K562 (cell line): ENCODE measurements around the gene CBY2. TPM values are rescaled to one million over a fixed set of nuclear protein-coding genes. Genes with fewer than 3 reads are reported as not detected.

Source experiments
- ATAC-seq: fragments of 200-7000 bp; cut with Tn5 transposase; 3 replicates; pipeline ENCODE4 v1.9.1; 2020; ENCODE audit warnings: moderate library complexity
- BruUV-seq: library from RNA; stranded (reverse); fragments of 400-500 nt; replicated peaks from 2 replicates; lab custom pipeline; 2021; lab: Mats Ljungman, UMichigan
- CTCF ChIA-PET: fragments of 300-600 bp; formaldehyde crosslinking; extraction: SDS; loops from one replicate; lab custom pipeline; 2021; ENCODE audit warnings: low intra/inter-chr PET ratio; lab: Yijun Ruan, JAX
- POLR2A ChIA-PET: fragments of 300-600, 350-650 bp; sonication (Branson Sonifier 250); formaldehyde crosslinking; extraction: SDS; loops from one replicate; lab custom pipeline; 2021; ENCODE audit warnings: antibody characterized with exemption, inconsistent platforms; lab: Yijun Ruan, JAX
- DNase-seq, 4 experiments: peaks; one replicate each; pipeline versions ENCODE4 v3.0.0 to v3.0.0-alpha.2; 2011 to 2018; ENCODE audit warnings: low spot score in 3 of 4, mixed read lengths in 3 of 4; ENCODE audit errors: extremely low read depth in 1 of 4
- FAIRE-seq: peaks from 2 replicates; lab custom pipeline; 2011; peaks lifted over from hg19 to GRCh38; lab: Jason Lieb, UNC
- H2AFZ ChIP-seq: 2 replicates; pipeline ENCODE4 v1.6.0; 2011; ENCODE audit warnings: low read depth, low read length, control low read depth, inconsistent platforms
- H3K27ac ChIP-seq: fragments of 200-600 bp; 3 replicates; pipeline ENCODE4 v1.8.0; 2011; ENCODE audit warnings: low read depth, mild to moderate bottlenecking, control low read depth, inconsistent platforms, low read length, moderate library complexity, mixed read lengths; ENCODE audit errors: extremely low read depth
- H3K27me3 ChIP-seq, 2 experiments: fragments of 300-600 bp in 1 of 2; 2 replicates in 1 of 2; 3 replicates in 1 of 2; pipeline versions ENCODE4 v1.6.0 to v1.8.0; 2011; ENCODE audit warnings: inconsistent platforms in 2 of 2, low read length in 2 of 2, mild to moderate bottlenecking in 1 of 2, mixed read lengths in 1 of 2, moderate library complexity in 1 of 2; ENCODE audit not compliant: control insufficient read depth in 2 of 2, insufficient read depth in 2 of 2
- H3K36me3 ChIP-seq: fragments of 300-600 bp; 3 replicates; pipeline ENCODE4 v1.8.0; 2011; ENCODE audit warnings: mild to moderate bottlenecking, low read length, inconsistent platforms; ENCODE audit not compliant: control insufficient read depth, insufficient read depth
- H3K4me1 ChIP-seq, 2 experiments: fragments of 200-600 bp in 1 of 2; replicated peaks in 1 of 2; 2 replicates in 1 of 2; 3 replicates in 1 of 2; pipeline versions ENCODE4 v1.5.1 to v1.8.0; 2011; ENCODE audit warnings: inconsistent platforms in 2 of 2, low read length in 2 of 2, mild to moderate bottlenecking in 1 of 2, mixed read lengths in 1 of 2, moderate library complexity in 1 of 2; ENCODE audit not compliant: control insufficient read depth in 2 of 2, insufficient read depth in 2 of 2
- H3K4me2 ChIP-seq: 2 replicates; pipeline ENCODE4 v1.6.1; 2011; ENCODE audit warnings: low read length, control low read depth, inconsistent platforms, mixed read lengths; ENCODE audit not compliant: insufficient read depth
- H3K4me3 ChIP-seq: fragments of 200-600 bp; sonication (generic), shearing (Covaris generic); 2 replicates; pipeline ENCODE4 v1.5.1; 2016; ENCODE audit warnings: control low read depth, inconsistent platforms
- H3K79me2 ChIP-seq: fragments of 200-600 bp; 3 replicates; pipeline ENCODE4 v1.8.0; 2011; ENCODE audit warnings: low read length, inconsistent platforms; ENCODE audit not compliant: control insufficient read depth, insufficient read depth
- H3K9ac ChIP-seq, 2 experiments: 2 replicates each; pipeline versions ENCODE4 v1.6.0 to v1.6.1; 2011; ENCODE audit warnings: low read depth in 2 of 2, low read length in 2 of 2, control low read depth in 1 of 2, inconsistent platforms in 1 of 2, mild to moderate bottlenecking in 1 of 2, mixed read lengths in 1 of 2; ENCODE audit not compliant: insufficient read depth in 1 of 2
- H3K9me1 ChIP-seq: one replicate; pipeline ENCODE4 v1.6.0; 2011; ENCODE audit warnings: inconsistent platforms, mild to moderate bottlenecking, low read length, moderate library complexity; ENCODE audit not compliant: control insufficient read depth, insufficient read depth
- H3K9me3 ChIP-seq: replicated peaks from 2 replicates; pipeline ENCODE4 v1.5.1; 2011; ENCODE audit warnings: low read depth, low read length, inconsistent platforms; ENCODE audit not compliant: control insufficient read depth, insufficient read depth
- H4K20me1 ChIP-seq: replicated peaks from 2 replicates; pipeline ENCODE4 v1.6.1; 2011; ENCODE audit warnings: low read length, inconsistent platforms, mixed read lengths; ENCODE audit not compliant: control insufficient read depth, insufficient read depth
- CBX8 ChIP-seq: fragments of 200-600 bp; sonication (generic); IDR thresholded peaks from 2 replicates; pipeline ENCODE4 v1.6.1; 2012; ENCODE audit warnings: borderline replicate concordance, mixed run types, low read depth, mild to moderate bottlenecking, moderate library complexity, mixed read lengths, low read length, control low read depth, inconsistent platforms; ENCODE audit not compliant: poor library complexity, severe bottlenecking; ENCODE audit errors: extremely low read depth
- ELF4 ChIP-seq: fragments of 450-650 bp; formaldehyde crosslinking; IDR thresholded peaks from 2 replicates; pipeline ENCODE4 v1.4.0; 2022; ENCODE audit warnings: missing genetic modification characterization
- GTF2A2 ChIP-seq: IDR thresholded peaks from 2 replicates; pipeline ENCODE4 v1.6.1; 2016; ENCODE audit warnings: mild to moderate bottlenecking, missing genetic modification characterization, missing compliant biosample characterization
- MAFK ChIP-seq: IDR thresholded peaks from 2 replicates; pipeline ENCODE4 v1.6.1; 2011; ENCODE audit warnings: low read length, improper control_type of control experiment
- POLR2G ChIP-seq: fragments of 200-400 bp; formaldehyde crosslinking; IDR thresholded peaks from 2 replicates; pipeline ENCODE4 v1.6.1; 2017; ENCODE audit warnings: low read depth, mild to moderate bottlenecking, antibody characterized with exemption, low read length, moderate library complexity
- POLR3A ChIP-seq: IDR thresholded peaks from 2 replicates; pipeline ENCODE4 v1.6.1; 2011; ENCODE audit warnings: borderline replicate concordance, mild to moderate bottlenecking, moderate library complexity; ENCODE audit not compliant: insufficient read length, insufficient read depth; ENCODE audit errors: extremely low read depth
- PRMT5 ChIP-seq: sonication (generic); formaldehyde crosslinking; IDR thresholded peaks from 2 replicates; pipeline ENCODE4 v1.5.0; 2020; ENCODE audit warnings: missing genetic modification reagents
- RB1 ChIP-seq: fragments of 450-650 bp; IDR thresholded peaks from 2 replicates; pipeline ENCODE4 v1.6.1; 2017; ENCODE audit warnings: low read depth, mild to moderate bottlenecking
- TAF1 ChIP-seq: IDR thresholded peaks from 2 replicates; pipeline ENCODE4 v1.6.1; 2011; ENCODE audit warnings: mild to moderate bottlenecking, low read length, moderate library complexity; ENCODE audit not compliant: insufficient read depth, control insufficient read depth, severe bottlenecking; ENCODE audit errors: extremely low read depth
- WHSC1 ChIP-seq: IDR thresholded peaks from one replicate; pipeline ENCODE4 v1.6.1; 2012; ENCODE audit warnings: low read length, control low read depth, inconsistent platforms
- ZHX1 ChIP-seq: fragments of 150-350 bp; conservative IDR thresholded peaks from 2 replicates; pipeline ENCODE4 v1.6.1; 2014; ENCODE audit warnings: low read length
- ZNF75A ChIP-seq: fragments of 450-650 bp; formaldehyde crosslinking; IDR thresholded peaks from 2 replicates; pipeline ENCODE4 v1.4.0; 2020; ENCODE audit warnings: mild to moderate bottlenecking
- WGBS: fragments of 100-300 bp; shearing (Covaris generic); methylation state at CpG from one replicate; pipeline ENCODE4 v1.1.6; 2016; ENCODE audit warnings: low coverage, mixed read lengths; ENCODE audit not compliant: insufficient coverage; ENCODE audit errors: missing lambda C conversion rate; 5-methylcytosine and 5-hydroxymethylcytosine counted together
- in situ Hi-C: fragments of 300-500 bp; cut with MboI; formaldehyde crosslinking; loops from 4 replicates; pipeline ENCODE4 v1.15.0; 2018; ENCODE audit warnings: inconsistent platforms, mixed read lengths
- intact Hi-C: fragments of 100-400 bp; cut with micrococcal nuclease; formaldehyde crosslinking; loops from 2 replicates; pipeline ENCODE4 v1.14.2; 2022
- polyA plus RNA-seq, 8 experiments: library from polyadenylated mRNA; depleted of rRNA in 4 of 8; stranded (reverse) in 5 of 8; unstranded in 3 of 8; fragments of >200 nt; fragmentation: Nextera tagmentation in 2 of 8; fragmentation: Illumina TruSeq in 1 of 8; extraction: Ambion mirVana in 2 of 8; extraction: Trizol in 1 of 8; gene quantifications; 2 replicates each; pipeline versions ENCODE4 v1.2.1 to v1.2.3, GENCODE V29; 2011 to 2014; ENCODE audit warnings: inconsistent platforms in 1 of 8, missing spikeins in 1 of 8
- total RNA-seq, 7 experiments: library from RNA; depleted of rRNA in 6 of 7; stranded (reverse); fragments of >200 nt in 6 of 7; fragmentation: Illumina TruSeq in 2 of 7; extraction: Trizol in 2 of 7; gene quantifications; 2 replicates each; pipeline versions ENCODE4 v1.2.1 to v1.2.3, GENCODE V29; 2011 to 2021; ENCODE audit warnings: low replicate concordance in 1 of 7
- TF ChIP-seq, protein P1 (sequence below), 2 experiments: fragments of 450-650 bp in 1 of 2; IDR thresholded peaks; 2 replicates each; pipeline ENCODE4 v1.6.1; 2011 to 2017; ENCODE audit warnings: low read depth in 2 of 2, antibody characterized with exemption in 1 of 2, borderline replicate concordance in 1 of 2, low read length in 1 of 2, mild to moderate bottlenecking in 1 of 2, mixed read lengths in 1 of 2; ENCODE audit not compliant: control insufficient read depth in 1 of 2
- TF ChIP-seq, protein P2 (sequence below): IDR thresholded peaks from 2 replicates; pipeline ENCODE4 v1.6.1; 2014; ENCODE audit warnings: antibody characterized with exemption

The CBY2 gene
- total and polyA plus RNA-seq, 9 of the 15 experiments (the other 6 are each of a cell fraction or from before 2014, with no cell fraction given), result 0.09 TPM; not detected in 8

DNA sequence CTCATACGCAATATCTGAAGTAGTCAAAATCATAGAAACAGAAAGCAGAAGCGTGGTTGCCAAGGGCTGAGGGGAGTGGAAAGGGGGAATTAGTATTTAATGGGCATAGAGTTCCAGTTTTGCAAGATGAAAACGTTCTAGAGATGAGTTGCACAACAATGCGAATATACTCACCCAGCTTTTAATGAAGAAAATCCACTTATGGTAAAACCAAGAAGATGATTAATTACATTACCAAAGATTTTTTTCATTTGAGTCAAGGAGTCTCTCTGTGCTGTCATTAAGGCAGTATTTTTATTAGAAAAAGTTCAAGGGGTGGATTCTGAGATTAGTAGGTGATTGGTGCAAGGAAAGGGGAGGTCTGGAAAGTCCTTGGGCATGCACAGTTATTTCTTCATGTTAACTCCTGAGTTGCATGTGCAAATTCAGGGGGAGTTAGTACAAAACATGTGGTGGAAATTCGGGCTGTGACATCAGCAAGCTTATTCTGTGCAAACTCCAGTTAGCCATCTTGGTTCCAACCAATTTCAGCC, 6.9 kb upstream of the CBY2 start:
- FAIRE-seq (no peak), ATAC-seq (no peak), DNase-seq (no peak)
- Histone ChIP-seq H3K4me1 (no peaks in the 10 kb centered on the region), H3K79me2 (no peaks in the 10 kb centered on the region), H3K4me3 (no peak overlapping the region), H4K20me1 (no peaks in the 10 kb centered on the region), H3K27ac (no peak overlapping the region), H3K9ac (no peak overlapping the region), H3K36me3 (no peaks in the 10 kb centered on the region), H3K27me3 (0 out of 5 replicates have a peak, but pooled peaks cover 0 to 4% of the 10 kb centered on the region in 2 experiments), H2AFZ (no peak overlapping the region), H3K9me1 (no peaks in the 10 kb centered on the region), H3K9me3 (no peaks in the 10 kb centered on the region), H3K4me2 (no peak overlapping the region)
- in situ Hi-C loops (no loop called here), intact Hi-C loops (no loop called here)
- CTCF ChIA-PET, result no interaction called here
- POLR2A ChIA-PET, result interaction anchor here (0.5 kb wide), 1 partner anchor 152 kb away, joined by 3 read pairs; no protein-coding TSS in a partner anchor
- no TSS peak for BruUV-seq
- 0% methylated on average over 5 of the region's 5 CpGs for WGBS
- TF ChIP-seq WHSC1 (no peak), TAF1 (no peak), CBX8 (no peak), ELF4 (CRISPR knock-in tag) (no peak), RB1 (no peak), MAFK (no peak), ZHX1 (no peak), ZNF75A (CRISPR knock-in tag) (no peak), POLR2G (no peak), POLR3A (no peak), GTF2A2 (tag) (no peak), PRMT5 (CRISPR knock-in tag) (no peak)
- TF ChIP-seq, protein P1, sequence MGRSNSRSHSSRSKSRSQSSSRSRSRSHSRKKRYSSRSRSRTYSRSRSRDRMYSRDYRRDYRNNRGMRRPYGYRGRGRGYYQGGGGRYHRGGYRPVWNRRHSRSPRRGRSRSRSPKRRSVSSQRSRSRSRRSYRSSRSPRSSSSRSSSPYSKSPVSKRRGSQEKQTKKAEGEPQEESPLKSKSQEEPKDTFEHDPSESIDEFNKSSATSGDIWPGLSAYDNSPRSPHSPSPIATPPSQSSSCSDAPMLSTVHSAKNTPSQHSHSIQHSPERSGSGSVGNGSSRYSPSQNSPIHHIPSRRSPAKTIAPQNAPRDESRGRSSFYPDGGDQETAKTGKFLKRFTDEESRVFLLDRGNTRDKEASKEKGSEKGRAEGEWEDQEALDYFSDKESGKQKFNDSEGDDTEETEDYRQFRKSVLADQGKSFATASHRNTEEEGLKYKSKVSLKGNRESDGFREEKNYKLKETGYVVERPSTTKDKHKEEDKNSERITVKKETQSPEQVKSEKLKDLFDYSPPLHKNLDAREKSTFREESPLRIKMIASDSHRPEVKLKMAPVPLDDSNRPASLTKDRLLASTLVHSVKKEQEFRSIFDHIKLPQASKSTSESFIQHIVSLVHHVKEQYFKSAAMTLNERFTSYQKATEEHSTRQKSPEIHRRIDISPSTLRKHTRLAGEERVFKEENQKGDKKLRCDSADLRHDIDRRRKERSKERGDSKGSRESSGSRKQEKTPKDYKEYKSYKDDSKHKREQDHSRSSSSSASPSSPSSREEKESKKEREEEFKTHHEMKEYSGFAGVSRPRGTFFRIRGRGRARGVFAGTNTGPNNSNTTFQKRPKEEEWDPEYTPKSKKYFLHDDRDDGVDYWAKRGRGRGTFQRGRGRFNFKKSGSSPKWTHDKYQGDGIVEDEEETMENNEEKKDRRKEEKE (IDR thresholded peaks at IDR 0.05; ENCODE audit: borderline replicate concordance in 1 of 2, control insufficient read depth in 1 of 2, low read depth in 2 of 2, low read length in 1 of 2), result no peak
- TF ChIP-seq, protein P2, sequence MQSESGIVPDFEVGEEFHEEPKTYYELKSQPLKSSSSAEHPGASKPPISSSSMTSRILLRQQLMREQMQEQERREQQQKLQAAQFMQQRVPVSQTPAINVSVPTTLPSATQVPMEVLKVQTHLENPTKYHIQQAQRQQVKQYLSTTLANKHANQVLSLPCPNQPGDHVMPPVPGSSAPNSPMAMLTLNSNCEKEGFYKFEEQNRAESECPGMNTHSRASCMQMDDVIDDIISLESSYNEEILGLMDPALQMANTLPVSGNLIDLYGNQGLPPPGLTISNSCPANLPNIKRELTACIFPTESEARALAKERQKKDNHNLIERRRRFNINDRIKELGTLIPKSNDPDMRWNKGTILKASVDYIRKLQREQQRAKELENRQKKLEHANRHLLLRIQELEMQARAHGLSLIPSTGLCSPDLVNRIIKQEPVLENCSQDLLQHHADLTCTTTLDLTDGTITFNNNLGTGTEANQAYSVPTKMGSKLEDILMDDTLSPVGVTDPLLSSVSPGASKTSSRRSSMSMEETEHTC, result no peak
